GM19452 (cell line): ENCODE data around the gene UBL4B.

Experiments used
- ATAC-seq: cut with Tn5 transposase; IDR thresholded peaks from one replicate; pipeline ENCODE4 v1.9.1; 2021; ENCODE audit not compliant: unreplicated experiment

UBL4B gene

GRCh38 chr1:110084227-110085078 lies 27.8 kb upstream of the UBL4B start:
- ATAC-seq = no peak

- no peak for ATAC-seq
Measured at GRCh38 chr1:110085671-110086070, 26.6 kb upstream of the UBL4B start.

GRCh38 chr1:110086961-110087360 lies 25.3 kb upstream of the UBL4B start:
- no peak for ATAC-seq

GRCh38 chr1:110087812-110088738 lies 24.2 kb upstream of the UBL4B start:
- ATAC-seq = no peak

- ATAC-seq = no peak
Measured at GRCh38 chr1:110088739-110089316, 23.4 kb upstream of the UBL4B start.

- no peak for ATAC-seq
Measured at GRCh38 chr1:110089561-110090275, 22.5 kb upstream of the UBL4B start.

GRCh38 chr1:110091381-110091780 lies 20.9 kb upstream of the UBL4B start:
- no peak for ATAC-seq

- no peak for ATAC-seq
Measured at GRCh38 chr1:110091791-110092190, 20.5 kb upstream of the UBL4B start.

GRCh38 chr1:110092991-110093390 lies 19.3 kb upstream of the UBL4B start:
- no peak for ATAC-seq

GRCh38 chr1:110094931-110095654 lies 17.1 kb upstream of the UBL4B start:
- no peak for ATAC-seq

GRCh38 chr1:110097507-110098221 lies 14.6 kb upstream of the UBL4B start:
- no peak for ATAC-seq

- ATAC-seq = no peak
Measured at GRCh38 chr1:110098222-110099026, 13.8 kb upstream of the UBL4B start.

GRCh38 chr1:110100335-110100734 lies 11.9 kb upstream of the UBL4B start:
- no peak for ATAC-seq

GRCh38 chr1:110102081-110102480 lies 10.2 kb upstream of the UBL4B start:
- no peak for ATAC-seq

- no peak for ATAC-seq
Measured at GRCh38 chr1:110106013-110106941, 6.0 kb upstream of the UBL4B start.

GRCh38 chr1:110107867-110108469 lies 4.3 kb upstream of the UBL4B start:
- ATAC-seq = no peak

- no peak for ATAC-seq
Measured at GRCh38 chr1:110111081-110111480, 1.2 kb upstream of the UBL4B start.
